A673 (cell line): Measurements from ENCODE around the gene PDE9A. TPM values are rescaled to one million over a fixed set of nuclear protein-coding genes. Genes with fewer than 3 reads are reported as not detected.

ENCODE experiments used
- BruUV-seq: library from RNA; stranded (reverse); fragments of 400-500 nt; replicated peaks from 2 replicates; lab custom pipeline; 2021; lab: Mats Ljungman, UMichigan
- CTCF ChIA-PET: fragments of 300-600 bp; sonication (Branson Sonifier 250); formaldehyde crosslinking; loops from one replicate; lab custom pipeline; 2022; ENCODE audit warnings: antibody characterized with exemption; lab: Charles Lee
- POLR2A ChIA-PET: fragments of 300-600 bp; sonication (Branson Sonifier 250); formaldehyde crosslinking; loops from one replicate; lab custom pipeline; 2022; ENCODE audit warnings: antibody characterized with exemption; ENCODE audit not compliant: low non-redundant PET; lab: Charles Lee
- DNase-seq: peaks from one replicate; pipeline ENCODE4 v3.0.0-alpha.2; 2015; ENCODE audit warnings: low spot score
- H3K27ac ChIP-seq: fragments of 200-600 bp; sonication (generic); 2 replicates; pipeline ENCODE4 v1.5.1; 2016; ENCODE audit warnings: mixed run types, low read depth, mild to moderate bottlenecking, mixed read lengths, antibody characterized with exemption, low read length; ENCODE audit not compliant: poor library complexity, severe bottlenecking
- H3K27me3 ChIP-seq: fragments of 200-600 bp; sonication (generic); replicated peaks from 2 replicates; pipeline ENCODE4 v1.6.1; 2017; ENCODE audit warnings: mixed run types, low read depth, mild to moderate bottlenecking, mixed read lengths, antibody characterized with exemption, low read length; ENCODE audit not compliant: insufficient read depth, poor library complexity
- H3K36me3 ChIP-seq: fragments of 200-600 bp; sonication (generic); 2 replicates; pipeline ENCODE4 v1.6.1; 2016; ENCODE audit warnings: mixed run types, mild to moderate bottlenecking, mixed read lengths, antibody characterized with exemption, low read length; ENCODE audit not compliant: insufficient read depth, poor library complexity, severe bottlenecking
- H3K4me1 ChIP-seq: fragments of 200-600 bp; sonication (generic); 2 replicates; pipeline ENCODE4 v1.6.1; 2017; ENCODE audit warnings: mixed run types, mild to moderate bottlenecking, mixed read lengths, antibody characterized with exemption, low read length; ENCODE audit not compliant: insufficient read depth, poor library complexity, severe bottlenecking
- H3K4me3 ChIP-seq: fragments of 200-600 bp; sonication (generic); 2 replicates; pipeline ENCODE4 v1.5.1; 2016; ENCODE audit warnings: low read depth, mixed run types, mild to moderate bottlenecking, mixed read lengths, low read length; ENCODE audit not compliant: poor library complexity, severe bottlenecking
- H3K9me3 ChIP-seq: fragments of 200-600 bp; sonication (generic); 2 replicates; pipeline ENCODE4 v1.6.1; 2016; ENCODE audit warnings: mixed run types, low read depth, mild to moderate bottlenecking, mixed read lengths, antibody characterized with exemption, low read length; ENCODE audit not compliant: poor library complexity, severe bottlenecking
- CTCF ChIP-seq: fragments of 300-800, 200-600 bp; sonication (generic); conservative IDR thresholded peaks from 2 replicates; pipeline ENCODE4 v1.5.1; 2017; ENCODE audit warnings: low read depth, mild to moderate bottlenecking, antibody characterized with exemption, low read length, moderate library complexity, mixed read lengths
- EZH2 ChIP-seq: fragments of 200-600 bp; sonication (generic); IDR thresholded peaks from 2 replicates; pipeline ENCODE4 v1.6.1; 2017; ENCODE audit warnings: borderline replicate concordance, low read depth, mild to moderate bottlenecking, mixed read lengths, antibody characterized with exemption, low read length; ENCODE audit not compliant: poor library complexity, severe bottlenecking
- intact Hi-C: fragments of 100-400 bp; cut with micrococcal nuclease; formaldehyde crosslinking; loops from one replicate; pipeline ENCODE4 v1.10.0; 2022; ENCODE audit not compliant: unreplicated experiment
- total RNA-seq: library from RNA; stranded (reverse); gene quantifications from 2 replicates; pipeline ENCODE4 v1.2.3, GENCODE V29; 2021

Gene PDE9A
- total RNA-seq, 1 experiment from 2014 or later: 14.3 TPM

- no peaks in the 10 kb centered on the region for H3K36me3 ChIP-seq
- intact Hi-C loops: loop anchor here (10.0 kb wide), 1 partner anchor 58 kb away; no protein-coding TSS in a partner anchor
- ChIA-PET POLR2A (no interaction called here), CTCF (no interaction called here)
- no peaks in the 10 kb centered on the region for H3K4me1 ChIP-seq
- no peaks in the 10 kb centered on the region for H3K9me3 ChIP-seq
- H3K27ac ChIP-seq: no peak overlapping the region
- H3K4me3 ChIP-seq: no peak overlapping the region
- BruUV-seq: no TSS peak
- no peaks in the 10 kb centered on the region for H3K27me3 ChIP-seq
- TF ChIP-seq CTCF (no peak), EZH2 (no peak)
- no peak for DNase-seq
Measured at GRCh38 chr21:42746593-42747275, 93.3 kb downstream of the PDE9A start.

DNA sequence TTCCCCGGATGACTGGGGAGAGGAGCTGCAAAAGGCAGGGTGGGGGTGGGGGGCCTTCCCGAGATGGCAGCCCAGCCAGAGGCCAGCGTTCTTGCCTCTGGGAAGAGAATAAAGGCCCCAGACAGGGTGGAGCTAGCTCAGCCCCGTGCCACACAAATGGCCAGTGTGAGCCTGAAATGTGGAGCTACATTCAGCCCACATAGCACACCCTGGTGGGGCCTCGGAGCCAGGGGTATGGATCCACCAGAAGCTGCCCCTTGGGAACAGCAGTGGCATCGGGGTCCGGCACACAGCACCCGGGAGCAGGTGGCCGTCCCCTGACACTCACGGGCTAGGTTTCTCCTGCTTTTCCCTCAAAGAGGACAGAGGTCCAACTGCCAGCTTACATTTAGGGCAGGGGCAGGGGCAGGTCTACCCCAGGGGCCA, 93.9 kb downstream of the PDE9A start:
- no peak overlapping the region for H3K27ac ChIP-seq
- H3K36me3 ChIP-seq: no peaks in the 10 kb centered on the region
- no peak for DNase-seq
- POLR2A ChIA-PET: no interaction called here
- no TSS peak for BruUV-seq
- H3K4me1 ChIP-seq: no peaks in the 10 kb centered on the region
- no peaks in the 10 kb centered on the region for H3K9me3 ChIP-seq
- intact Hi-C loops: loop anchor here (10.0 kb wide), 1 partner anchor 58 kb away; no protein-coding TSS in a partner anchor
- H3K4me3 ChIP-seq: no peak overlapping the region
- TF ChIP-seq EZH2: no peak
- no peak for TF ChIP-seq CTCF
- CTCF ChIA-PET: no interaction called here
- H3K27me3 ChIP-seq: no peaks in the 10 kb centered on the region

DNA sequence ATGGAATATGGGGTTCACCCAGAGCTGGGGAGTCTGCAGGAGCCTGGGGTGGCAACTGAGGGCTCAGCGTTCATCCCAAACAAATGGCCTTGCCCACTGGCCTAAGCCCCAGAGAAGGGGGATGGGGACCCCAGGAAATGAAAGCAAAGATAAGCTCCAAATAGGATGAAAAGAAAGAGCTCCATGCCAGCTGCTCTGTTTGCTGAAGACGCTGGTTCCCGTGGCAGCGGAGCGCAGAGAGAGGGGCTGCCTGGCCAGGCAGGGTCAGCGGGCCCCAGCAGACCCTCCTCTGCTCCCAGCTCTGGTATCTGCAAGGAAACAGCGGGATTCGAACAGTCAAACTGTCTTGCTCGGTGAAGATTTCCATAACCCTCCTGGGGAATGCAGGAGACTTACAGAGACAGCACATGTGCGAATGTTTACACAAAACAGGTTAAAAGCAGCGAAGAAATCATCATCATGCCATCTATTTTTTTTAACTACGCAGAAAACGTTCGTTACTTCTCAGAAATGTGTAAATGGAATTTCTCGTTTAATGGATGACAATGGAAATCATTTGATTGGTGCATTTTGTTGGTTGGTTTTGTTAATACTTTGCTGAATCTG, 94.4 kb downstream of the PDE9A start:
- Histone ChIP-seq H3K4me3 (no peak overlapping the region), H3K36me3 (no peaks in the 10 kb centered on the region), H3K9me3 (no peaks in the 10 kb centered on the region), H3K27ac (no peak overlapping the region), H3K4me1 (no peaks in the 10 kb centered on the region), H3K27me3 (no peaks in the 10 kb centered on the region)
- ChIA-PET CTCF (no interaction called here), POLR2A (no interaction called here)
- TF ChIP-seq EZH2: no peak
- TF ChIP-seq CTCF: no peak
- intact Hi-C loops: loop anchor here (10.0 kb wide), 1 partner anchor 57 kb away; no protein-coding TSS in a partner anchor
- no peak for DNase-seq
- no TSS peak for BruUV-seq
